Measurements from ENCODE around the gene XXYLT1. TPM values are rescaled to one million over a fixed set of nuclear protein-coding genes. Genes with fewer than 3 reads are reported as not detected.
"Not testable (repeated sequence)": the region's sequence is repeated elsewhere in the genome, so short reads cannot be mapped to it uniquely, and the experiment has no call there.

The XXYLT1 gene
- total and polyA plus RNA-seq, 10 of the 15 experiments (the other 5 are each of a cell fraction or from before 2014, with no cell fraction given): 1.2 to 14.2 (median 9.3) TPM

DNA sequence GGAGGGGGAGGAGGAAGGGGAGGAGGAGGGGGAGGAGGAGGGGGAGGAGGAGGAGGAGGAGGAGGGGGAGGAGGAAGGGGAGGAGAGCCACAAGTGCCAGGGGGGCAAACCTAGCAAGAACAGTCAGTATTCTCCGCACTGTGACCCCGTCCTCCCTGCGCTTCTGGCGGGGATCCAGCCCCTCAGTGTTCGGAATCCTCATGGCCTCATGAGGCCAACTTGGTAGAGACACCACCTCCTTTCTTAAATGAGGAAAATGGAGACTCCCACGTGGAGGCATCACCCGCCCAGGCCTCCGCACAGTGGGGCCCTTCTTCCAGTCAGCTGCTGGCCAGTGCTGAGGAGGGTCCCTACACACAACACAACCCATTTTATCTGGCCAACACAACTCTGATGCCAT is 163.4 kb downstream of the XXYLT1 start (continued):
- TF ChIP-seq ASH2L (IDR thresholded peaks at IDR 0.05; ENCODE audit: borderline replicate concordance, low read depth): no peak

DNA sequence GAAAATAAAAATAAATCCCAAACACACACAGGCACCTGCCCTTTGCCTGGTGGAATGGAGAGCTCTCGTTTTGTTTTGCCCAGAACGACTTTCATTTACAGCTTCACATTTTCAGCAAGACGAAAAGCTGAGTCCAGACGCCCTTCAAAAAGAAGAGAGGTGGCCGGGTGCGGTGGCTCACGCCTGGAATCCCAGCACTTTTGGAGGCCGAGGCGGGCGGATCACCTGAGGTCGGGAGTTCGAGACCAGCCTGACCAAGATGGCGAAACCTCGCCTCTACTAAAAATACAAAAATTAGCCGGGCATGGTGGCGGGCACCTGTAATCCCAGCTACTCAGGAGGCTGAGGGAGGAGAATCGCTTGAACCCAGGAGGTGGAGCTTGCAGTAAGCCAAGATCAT is 163.9 kb downstream of the XXYLT1 start:
- WGBS (ENCODE audit: insufficient coverage, insufficient replicate concordance, low lambda C conversion rate, missing lambda C conversion rate): 80% methylated on average over 16 of the region's 17 CpGs
- H3K27me3 ChIP-seq (replicated peaks in 1 of 2; ENCODE audit: control insufficient read depth in 2 of 2, insufficient read depth in 2 of 2, low read length in 1 of 2); H3K27ac ChIP-seq (ENCODE audit: control insufficient read depth, insufficient read depth); H3K79me2 ChIP-seq (ENCODE audit: control insufficient read depth, insufficient read depth, low read length); H3K4me1 ChIP-seq (ENCODE audit: control insufficient read depth, insufficient read depth, low read length); DNase-seq (ENCODE audit: low read depth, low spot score); H3K36me3 ChIP-seq (ENCODE audit: control insufficient read depth in 2 of 2, insufficient read depth in 2 of 2, low read length in 1 of 2); H3K4me2 ChIP-seq (ENCODE audit: control insufficient read depth, insufficient read depth); H3K4me3 ChIP-seq; intact Hi-C loops (cut with micrococcal nuclease; ENCODE audit: unreplicated experiment); H3K9me3 ChIP-seq (replicated peaks; ENCODE audit: control insufficient read depth, insufficient read depth, low read length); FAIRE-seq; in situ Hi-C loops (cut with MboI); ATAC-seq; H2AFZ ChIP-seq (ENCODE audit: control insufficient read depth, low read depth, low read length); BruUV-seq (replicated peaks); H4K20me1 ChIP-seq (ENCODE audit: control insufficient read depth, insufficient read depth); H3K9ac ChIP-seq (ENCODE audit: control insufficient read depth, insufficient read depth, low read length): not testable (repeated sequence)
- SMC1A ChIA-PET (ENCODE audit: uncharacterized antibody, unreplicated experiment): interaction anchor here (0.6 to 2.7 kb wide), 13 partner anchors 15 to 436 kb away, joined by 3 to 23 read pairs (median 4); no protein-coding TSS in a partner anchor
- RAD21 ChIA-PET (ENCODE audit: unreplicated experiment): interaction anchor here (0.6 to 3.2 kb wide), 8 partner anchors 22 to 435 kb away, joined by 3 to 36 read pairs (median 4); partner anchors contain the start of gene LSG1
- CTCF ChIA-PET: interaction anchor here (0.6 to 3.2 kb wide), 39 partner anchors 10 to 437 kb away, joined by 3 to 61 read pairs (median 4); partner anchors contain the start of genes FAM43A, LSG1 and XXYLT1
- POLR2A ChIA-PET: interaction anchor here (0.6 kb wide), 1 partner anchor 178 kb away, joined by 3 read pairs; no protein-coding TSS in a partner anchor

DNA sequence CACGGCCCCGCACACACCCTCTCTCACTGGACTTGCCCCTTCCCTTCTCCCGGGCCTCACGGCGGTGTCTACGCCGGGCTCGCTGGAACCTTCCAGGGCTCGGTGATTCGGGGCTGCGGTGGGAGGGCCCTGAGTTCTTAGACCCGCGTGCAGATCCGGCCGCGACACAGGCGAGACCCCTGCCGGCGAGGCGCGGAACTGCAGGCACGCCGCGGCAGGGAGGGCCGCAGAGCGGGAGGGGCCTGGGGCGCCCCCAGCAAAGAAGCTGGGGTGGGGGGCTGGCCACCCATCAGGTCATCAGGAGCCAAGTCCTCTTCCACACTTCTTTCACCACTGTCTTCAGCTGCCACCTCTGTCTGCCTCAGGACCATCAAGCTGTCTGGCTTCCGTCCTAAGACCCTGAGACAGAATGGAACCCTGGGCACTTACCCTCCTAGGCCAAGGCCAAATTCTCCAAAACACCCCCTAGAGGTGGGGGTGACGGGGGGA is 164.5 kb downstream of the XXYLT1 start:
- RAD21 ChIA-PET (ENCODE audit: unreplicated experiment): interaction anchor here (0.6 to 3.2 kb wide), 7 partner anchors 23 to 434 kb away, joined by 3 to 36 read pairs (median 3); partner anchors contain the start of gene LSG1
- CTCF ChIA-PET: interaction anchor here (0.6 to 3.2 kb wide), 39 partner anchors 9 to 436 kb away, joined by 3 to 61 read pairs (median 4); partner anchors contain the start of genes FAM43A, LSG1 and XXYLT1
- no peaks in the 10 kb centered on the region; a peak in 1 of 4 replicates for H3K36me3 ChIP-seq (ENCODE audit: control insufficient read depth in 2 of 2, insufficient read depth in 2 of 2, low read length in 1 of 2)
- ATAC-seq (peak; percentile 99), FAIRE-seq (no peak), DNase-seq (ENCODE audit: low read depth, low spot score) (no peak)
- 9% methylated on average over 12 of the region's 29 CpGs for WGBS (ENCODE audit: insufficient coverage, insufficient replicate concordance, low lambda C conversion rate, missing lambda C conversion rate)
- SMC1A ChIA-PET (ENCODE audit: uncharacterized antibody, unreplicated experiment): interaction anchor here (0.7 to 2.7 kb wide), 12 partner anchors 16 to 435 kb away, joined by 3 to 23 read pairs (median 4); no protein-coding TSS in a partner anchor
- intact Hi-C loops (cut with micrococcal nuclease; ENCODE audit: unreplicated experiment): loop anchor here (1.0 kb wide), 3 partner anchors 104 to 424 kb away; no protein-coding TSS in a partner anchor
- H3K9ac ChIP-seq (ENCODE audit: control insufficient read depth, insufficient read depth, low read length): no peak overlapping the region
- H4K20me1 ChIP-seq (ENCODE audit: control insufficient read depth, insufficient read depth): no peaks in the 10 kb centered on the region
- H3K4me2 ChIP-seq (ENCODE audit: control insufficient read depth, insufficient read depth): peak overlapping the region; percentile 72; the same call in 1 of the 2 replicates
- H3K27ac ChIP-seq (ENCODE audit: control insufficient read depth, insufficient read depth): no peak overlapping the region
- no peaks in the 10 kb centered on the region for H3K79me2 ChIP-seq (ENCODE audit: control insufficient read depth, insufficient read depth, low read length)
- no peaks in the 10 kb centered on the region for H3K9me3 ChIP-seq (replicated peaks; ENCODE audit: control insufficient read depth, insufficient read depth, low read length)
- in situ Hi-C loops (cut with MboI): no loop called here
- H3K27me3 ChIP-seq (replicated peaks in 1 of 2; ENCODE audit: control insufficient read depth in 2 of 2, insufficient read depth in 2 of 2, low read length in 1 of 2): no peaks in the 10 kb centered on the region
- peak overlapping the region; percentile 66 for H2AFZ ChIP-seq (ENCODE audit: control insufficient read depth, low read depth, low read length)
- H3K4me1 ChIP-seq (ENCODE audit: control insufficient read depth, insufficient read depth, low read length): no peaks in the 10 kb centered on the region; the same call in 1 of the 2 replicates
- no peak overlapping the region for H3K4me3 ChIP-seq
- no TSS peak for BruUV-seq (replicated peaks)
- POLR2A ChIA-PET: no interaction called here
- TF ChIP-seq GATAD2B (conservative IDR thresholded peaks at IDR 0.05; ENCODE audit: low read depth): peak; percentile 58; the same call in 1 of the 2 replicates
- peak; percentile 36 for TF ChIP-seq RELA (IDR thresholded peaks at IDR 0.05; ENCODE audit: borderline replicate concordance, partially characterized antibody)
- TF ChIP-seq SMC3 (IDR thresholded peaks at IDR 0.05; ENCODE audit: borderline replicate concordance, low read length): peak; percentile 88; the same call in 1 of the 2 replicates
- peak; percentile 19; the same call in 1 of the 2 replicates for TF ChIP-seq IKZF1 (conservative IDR thresholded peaks at IDR 0.05)
- TF ChIP-seq RAD21 (IDR thresholded peaks at IDR 0.05; ENCODE audit: insufficient read depth, low read depth, low read length): peak; percentile 93
- 0 out of 2 replicates have a peak, but pooled peaks have one; percentile 22 for TF ChIP-seq ZNF592 (IDR thresholded peaks at IDR 0.05)
